IMR-90 (cell line): ENCODE data around the gene ALDH8A1. TPM values are rescaled to one million over a fixed set of nuclear protein-coding genes. Genes with fewer than 3 reads are reported as not detected.

Experiments used
- ATAC-seq: fragments of 200-7000 bp; cut with Tn5 transposase; 2 replicates; pipeline ENCODE4 v1.9.1; 2020; ENCODE audit warnings: low read depth, mild to moderate bottlenecking, moderate library complexity
- BruUV-seq: library from RNA; stranded (reverse); fragments of 400-500 nt; replicated peaks from 2 replicates; lab custom pipeline; 2021; lab: Mats Ljungman, UMichigan
- CTCF ChIA-PET: fragments of 300-600 bp; formaldehyde crosslinking; extraction: SDS; loops from one replicate; lab custom pipeline; 2021; ENCODE audit warnings: antibody characterized with exemption; lab: Yijun Ruan, JAX
- POLR2A ChIA-PET: fragments of 300-600 bp; sonication (Branson Sonifier 250); formaldehyde crosslinking; loops from one replicate; lab custom pipeline; 2022; ENCODE audit warnings: antibody characterized with exemption; ENCODE audit not compliant: unreplicated experiment; lab: Charles Lee
- DNase-seq: peaks from one replicate; pipeline ENCODE4 v3.0.0; 2013
- H2AFZ ChIP-seq: replicated peaks from 2 replicates; pipeline ENCODE3; 2013; ENCODE audit warnings: low read length, mild to moderate bottlenecking; ENCODE audit not compliant: poor library complexity
- H2AK5ac ChIP-seq: 2 replicates; pipeline ENCODE4 v1.6.1; 2013; ENCODE audit warnings: low read depth, low read length, inconsistent platforms
- H2AK9ac ChIP-seq: replicated peaks from 2 replicates; pipeline ENCODE3; 2013; ENCODE audit warnings: mild to moderate bottlenecking, low read depth, low read length, moderate library complexity; ENCODE audit not compliant: poor library complexity
- H2BK120ac ChIP-seq: 2 replicates; pipeline ENCODE4 v1.6.1; 2013; ENCODE audit warnings: low read depth, low read length, inconsistent platforms
- H2BK15ac ChIP-seq: 3 replicates; pipeline ENCODE4 v1.6.1; 2013; ENCODE audit warnings: low read depth, low read length, inconsistent platforms
- H2BK20ac ChIP-seq: 2 replicates; pipeline ENCODE4 v1.6.1; 2013; ENCODE audit warnings: low read depth, mild to moderate bottlenecking, inconsistent platforms, low read length, moderate library complexity
- H2BK5ac ChIP-seq: 2 replicates; pipeline ENCODE4 v1.6.1; 2013; ENCODE audit warnings: mild to moderate bottlenecking, low read depth, low read length, inconsistent platforms; ENCODE audit not compliant: poor library complexity, severe bottlenecking
- H3K14ac ChIP-seq: replicated peaks from 2 replicates; pipeline ENCODE4 v1.6.1; 2013; ENCODE audit warnings: low read depth, low read length, inconsistent platforms
- H3K18ac ChIP-seq: 2 replicates; pipeline ENCODE4 v1.6.1; 2013; ENCODE audit warnings: low read depth, low read length, control low read depth
- H3K23ac ChIP-seq: 2 replicates; pipeline ENCODE4 v1.6.1; 2013; ENCODE audit warnings: low read depth, low read length, inconsistent platforms
- H3K27ac ChIP-seq: 2 replicates; pipeline ENCODE4 v1.5.1; 2013; ENCODE audit warnings: mild to moderate bottlenecking, control low read depth, low read length; ENCODE audit not compliant: insufficient read depth
- H3K27me3 ChIP-seq: 2 replicates; pipeline ENCODE4 v1.6.1; 2013; ENCODE audit warnings: low read length; ENCODE audit not compliant: control insufficient read depth, insufficient read depth
- H3K36me3 ChIP-seq: 2 replicates; pipeline ENCODE4 v1.6.1; 2013; ENCODE audit warnings: low read length, mixed read lengths; ENCODE audit not compliant: control insufficient read depth, insufficient read depth
- H3K4ac ChIP-seq: 2 replicates; pipeline ENCODE4 v1.6.1; 2013; ENCODE audit warnings: low read depth, low read length, inconsistent platforms
- H3K4me1 ChIP-seq: 2 replicates; pipeline ENCODE4 v1.6.1; 2013; ENCODE audit warnings: low read length, mixed read lengths; ENCODE audit not compliant: control insufficient read depth, insufficient read depth
- H3K4me2 ChIP-seq: 2 replicates; pipeline ENCODE4 v1.6.1; 2013; ENCODE audit warnings: low read depth, mild to moderate bottlenecking, control low read depth, low read length, moderate library complexity
- H3K4me3 ChIP-seq: 2 replicates; pipeline ENCODE4 v1.5.1; 2013; ENCODE audit warnings: low read depth, mild to moderate bottlenecking, control low read depth, low read length, moderate library complexity; ENCODE audit not compliant: insufficient read depth
- H3K56ac ChIP-seq: 2 replicates; pipeline ENCODE4 v1.6.1; 2013; ENCODE audit warnings: low read length, inconsistent platforms; ENCODE audit not compliant: insufficient read depth; ENCODE audit errors: extremely low read depth
- H3K79me1 ChIP-seq, 2 experiments: 2 replicates each; pipeline ENCODE4 v1.6.1; 2013; ENCODE audit warnings: low read length in 2 of 2, inconsistent platforms in 1 of 2, low read depth in 1 of 2
- H3K9ac ChIP-seq: 2 replicates; pipeline ENCODE4 v1.6.1; 2013; ENCODE audit warnings: low read depth, low read length, control low read depth
- H3K9me1 ChIP-seq: 2 replicates; pipeline ENCODE4 v1.6.1; 2013; ENCODE audit warnings: low read length, inconsistent platforms; ENCODE audit not compliant: insufficient read depth
- H3K9me3 ChIP-seq: 2 replicates; pipeline ENCODE4 v1.6.1; 2013; ENCODE audit warnings: low read length; ENCODE audit not compliant: control insufficient read depth, insufficient read depth
- H4K20me1 ChIP-seq: 2 replicates; pipeline ENCODE4 v1.6.1; 2013; ENCODE audit warnings: low read length, inconsistent platforms; ENCODE audit not compliant: insufficient read depth
- H4K5ac ChIP-seq: 2 replicates; pipeline ENCODE4 v1.6.1; 2013; ENCODE audit warnings: mild to moderate bottlenecking, low read depth, low read length, control low read depth
- H4K8ac ChIP-seq, 2 experiments: 2 replicates each; pipeline ENCODE4 v1.6.1; 2013; ENCODE audit warnings: low read depth in 2 of 2, low read length in 2 of 2, control low read depth in 1 of 2, inconsistent platforms in 1 of 2
- H4K91ac ChIP-seq: 2 replicates; pipeline ENCODE4 v1.6.1; 2013; ENCODE audit warnings: low read depth, low read length, inconsistent platforms; ENCODE audit not compliant: insufficient read depth
- CEBPB ChIP-seq: IDR thresholded peaks from 2 replicates; pipeline ENCODE4 v1.6.1; 2012; ENCODE audit warnings: low read depth, low read length, improper control_type of control experiment
- MAFK ChIP-seq: IDR thresholded peaks from 2 replicates; pipeline ENCODE4 v1.6.1; 2012; ENCODE audit warnings: low read depth, low read length, improper control_type of control experiment
- WGBS, 2 experiments: methylation state at CpG; one replicate each; pipeline versions ENCODE4 v1.1.5 to v1.1.7; 2013; ENCODE audit warnings: missing lambda C conversion rate in 2 of 2; ENCODE audit not compliant: insufficient read length in 1 of 2; ENCODE audit errors: extremely low coverage in 2 of 2; 5-methylcytosine and 5-hydroxymethylcytosine counted together
- dilution Hi-C: fragments of 300-500 bp; cut with HindIII; formaldehyde crosslinking; loops from one replicate; pipeline ENCODE4 v1.14.3; 2018; ENCODE audit warnings: low sequenced_read_pairs; ENCODE audit not compliant: unreplicated experiment
- in situ Hi-C: fragments of 300-500 bp; cut with MboI; formaldehyde crosslinking; loops from 3 replicates; pipeline ENCODE4 v1.14.3; 2019; ENCODE audit warnings: low sequenced_read_pairs, inconsistent platforms, mixed read lengths
- intact Hi-C: fragments of 100-400 bp; cut with micrococcal nuclease; formaldehyde crosslinking; loops from 2 replicates; pipeline ENCODE4 v1.10.0; 2022
- polyA plus RNA-seq, 3 experiments: library from polyadenylated mRNA; depleted of rRNA; stranded (reverse); fragments of >200 nt; gene quantifications; 2 replicates each; pipeline ENCODE4 v1.2.3, GENCODE V29; 2012; ENCODE audit warnings: low replicate concordance in 1 of 3
- total RNA-seq: library from RNA; depleted of rRNA; stranded (reverse); fragments of >200 nt; gene quantifications from 2 replicates; pipeline ENCODE4 v1.2.3, GENCODE V29; 2012

Gene ALDH8A1
- total and polyA plus RNA-seq, 2 of the 4 experiments (the other 2 are of a cell fraction), result under 0.01 to 0.15 TPM

- in situ Hi-C loops (no loop called here), dilution Hi-C loops (no loop called here), intact Hi-C loops (no loop called here)
- no peak overlapping the region for H4K91ac ChIP-seq
- H2AFZ ChIP-seq, result no peak overlapping the region
- H3K4me1 ChIP-seq, result 0 out of 2 replicates have a peak, but pooled peaks cover 2% of the 10 kb centered on the region
- peaks cover 3% of the 10 kb centered on the region for H3K9me1 ChIP-seq
- H2BK20ac ChIP-seq, result no peak overlapping the region
- H2BK120ac ChIP-seq, result no peak overlapping the region
- no peak overlapping the region for H2BK5ac ChIP-seq
- no peak overlapping the region for H4K5ac ChIP-seq
- H3K9me3 ChIP-seq, result peaks cover 3% of the 10 kb centered on the region; the same call in 1 of the 2 replicates
- no peak overlapping the region for H2BK15ac ChIP-seq
- TF ChIP-seq MAFK, result no peak
- peak; percentile 9; the same call in 1 of the 2 replicates for TF ChIP-seq CEBPB
- H3K18ac ChIP-seq, result no peak overlapping the region; the same call in 1 of the 2 replicates
- DNase-seq, result no peak
- no peak overlapping the region for H3K4me2 ChIP-seq
- no peak overlapping the region for H3K23ac ChIP-seq
- H3K56ac ChIP-seq, result no peak overlapping the region
- no peak overlapping the region for H3K9ac ChIP-seq
- ATAC-seq, result no peak
- no peaks in the 10 kb centered on the region for H3K27me3 ChIP-seq
- no peaks in the 10 kb centered on the region for H3K36me3 ChIP-seq
- WGBS, 2 experiments, result 100% methylated on average over 1 of the region's 6 CpGs; no CpG with 5 or more reads in 1 of the 2 experiments
- H2AK5ac ChIP-seq, result no peak overlapping the region
- no peak overlapping the region for H3K14ac ChIP-seq
- no peaks in the 10 kb centered on the region for H4K20me1 ChIP-seq
- no peaks in the 10 kb centered on the region for H3K79me1 ChIP-seq
- CTCF ChIA-PET, result no interaction called here
- no peak overlapping the region for H4K8ac ChIP-seq
- H3K27ac ChIP-seq, result no peak overlapping the region
- H3K4me3 ChIP-seq, result no peak overlapping the region
- POLR2A ChIA-PET, result no interaction called here
- H3K4ac ChIP-seq, result no peak overlapping the region
- no peak overlapping the region for H2AK9ac ChIP-seq
- no TSS peak for BruUV-seq
Measured at GRCh38 chr6:134930463-134930862, 19.4 kb downstream of the ALDH8A1 start.
